Stimulated activated CD4-positive, alpha-beta T cell treated with anti-CD3 and anti-CD28 coated beads, Interleukin-1b, Interleukin-23, amount 100 ng/mL, for 48 hours (primary cell): ENCODE measurements around the gene RNF32.
"Not testable (repeated sequence)": the region's sequence is repeated elsewhere in the genome, so short reads cannot be mapped to it uniquely, and the experiment has no call there.

Experiments
- DNase-seq: peaks from one replicate; pipeline ENCODE4 v3.0.0-alpha.2; 2020

Gene RNF32

DNA sequence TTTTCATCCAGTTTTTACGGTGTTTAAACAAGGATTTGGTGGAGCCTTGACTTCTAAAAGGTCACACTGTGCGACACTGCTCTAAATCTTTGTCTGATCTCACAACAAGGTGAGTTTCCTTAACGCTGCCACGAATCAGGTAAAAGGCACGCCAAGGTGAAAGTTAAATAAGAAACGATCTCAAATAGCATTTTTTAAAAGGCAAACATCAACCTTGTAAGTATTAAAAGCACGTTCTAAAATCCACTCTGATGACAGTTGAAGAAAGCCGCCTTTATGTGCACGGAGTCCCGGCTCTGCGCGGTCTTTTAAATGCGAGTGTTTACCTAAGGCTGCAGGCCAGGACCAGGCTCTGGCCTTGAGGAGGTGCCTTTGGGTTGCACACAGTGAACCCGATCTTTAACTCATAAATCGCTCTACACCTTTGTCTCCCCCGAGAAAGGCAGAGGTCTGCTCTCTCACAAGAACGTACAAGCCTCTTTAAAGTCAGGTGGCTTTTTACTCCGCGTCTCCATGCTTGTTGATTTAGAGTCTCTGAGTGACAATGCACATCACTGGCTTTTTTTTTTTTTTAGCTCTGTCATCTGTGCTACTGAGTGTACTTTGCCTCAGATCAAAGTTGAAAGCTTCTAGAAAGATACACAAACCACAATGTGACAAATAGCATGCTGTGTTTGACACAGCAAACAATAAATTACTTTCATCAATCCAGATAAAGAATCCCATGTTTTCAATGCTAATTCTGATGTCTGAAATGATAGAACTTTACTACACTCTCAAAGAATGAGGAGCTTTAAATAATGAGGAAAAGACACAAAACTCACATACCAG, 25.9 kb upstream of the RNF32 start:
- DNase-seq = no peak

DNA sequence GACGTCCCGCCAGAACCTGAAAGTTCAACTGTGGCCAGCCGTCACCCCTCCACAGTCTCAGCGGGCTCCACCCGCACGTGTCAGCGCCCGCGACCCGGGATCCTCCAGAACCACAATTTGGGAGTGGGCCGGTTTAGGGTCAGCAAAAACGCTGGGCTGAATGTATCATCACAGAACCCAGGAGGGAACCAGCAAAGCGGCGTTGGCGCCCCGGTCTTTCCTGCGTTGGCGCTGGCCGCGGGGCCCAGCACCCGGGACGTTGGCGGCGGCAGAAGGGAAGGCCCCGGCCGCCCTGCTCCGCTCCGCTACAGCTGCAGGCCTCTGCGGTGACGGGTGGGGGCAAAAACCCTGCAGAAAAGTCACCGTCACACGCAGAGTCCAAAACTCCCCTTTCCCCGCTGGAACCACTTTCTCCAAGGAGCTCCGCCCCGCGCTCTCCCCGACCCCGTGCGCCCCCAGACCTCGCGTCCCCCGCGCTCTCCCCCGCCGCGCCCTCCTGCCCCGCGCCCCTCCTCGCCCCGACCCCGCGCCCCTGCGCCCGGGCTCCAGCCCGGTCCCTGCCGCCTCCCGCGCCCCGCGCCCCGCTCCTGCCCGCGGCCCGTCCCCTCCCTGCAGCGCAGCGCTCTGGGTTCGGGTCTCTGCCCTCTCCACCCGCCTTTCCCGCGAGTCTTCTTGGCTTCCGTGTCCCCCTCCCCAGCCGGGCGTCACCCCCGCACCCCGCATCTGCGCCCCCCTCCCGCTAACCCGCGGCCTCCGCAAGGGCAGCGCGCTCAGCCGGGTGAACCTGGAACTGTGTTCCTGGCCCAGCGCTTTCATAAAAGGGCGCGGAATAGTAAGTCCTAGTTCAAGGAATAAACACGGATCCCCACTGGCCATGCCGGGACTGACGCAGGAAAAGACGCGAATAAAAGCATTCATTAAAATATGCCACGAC, 24.0 kb upstream of the RNF32 start:
- DNase-seq = no peak

DNA sequence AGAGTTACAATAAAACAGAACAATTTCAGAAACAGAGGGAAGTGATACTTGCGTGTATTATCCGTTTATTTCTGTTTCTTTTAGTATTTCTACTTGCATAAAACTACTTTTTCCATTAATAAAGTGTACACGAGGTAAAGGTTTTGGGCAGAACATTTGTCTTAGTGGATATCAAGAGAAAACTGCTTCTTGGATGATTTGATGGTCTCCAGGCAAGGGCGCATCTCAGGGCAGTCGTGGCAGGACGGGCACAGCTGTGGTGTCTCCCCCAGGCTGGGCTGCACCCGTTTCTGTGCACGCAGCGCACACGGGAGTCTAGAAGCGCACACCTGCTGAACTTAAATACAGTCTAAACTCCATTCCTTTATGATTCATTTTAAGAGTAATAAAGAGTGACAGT, 23.4 kb upstream of the RNF32 start:
- DNase-seq = no peak

DNA sequence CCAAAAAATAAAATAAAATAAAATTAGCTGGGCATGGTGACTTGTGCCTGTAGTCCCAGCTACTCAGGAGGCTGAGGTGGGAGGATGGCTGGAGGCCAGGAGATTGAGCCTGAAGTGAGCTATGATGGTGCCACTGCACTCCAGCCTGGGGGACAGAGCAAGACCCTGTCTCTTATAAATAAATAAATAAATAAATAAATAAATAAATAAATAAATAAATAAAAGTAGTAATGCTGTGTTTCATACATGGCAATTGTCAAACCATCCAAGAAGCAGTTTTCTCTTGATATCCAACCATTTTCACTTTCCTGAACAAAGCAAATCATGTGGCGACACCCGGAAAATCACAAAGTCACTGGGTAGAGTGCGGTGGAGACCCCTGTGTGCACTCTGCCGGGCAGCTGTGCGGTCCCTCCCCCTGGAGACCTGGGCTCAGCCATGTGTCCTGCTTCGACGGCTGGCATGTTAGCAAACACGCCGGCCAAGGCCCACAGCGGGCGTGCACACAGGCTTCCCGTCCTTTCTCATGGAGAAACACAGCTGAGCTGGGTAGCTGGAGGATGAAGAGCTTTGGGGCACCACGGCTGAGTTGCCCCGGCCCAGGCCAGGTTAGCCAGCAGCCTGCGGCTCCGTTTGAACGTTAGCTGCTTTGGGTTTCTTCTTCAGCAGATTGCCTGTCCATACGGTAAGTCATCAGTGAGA, 22.3 kb upstream of the RNF32 start:
- DNase-seq = no peak

DNA sequence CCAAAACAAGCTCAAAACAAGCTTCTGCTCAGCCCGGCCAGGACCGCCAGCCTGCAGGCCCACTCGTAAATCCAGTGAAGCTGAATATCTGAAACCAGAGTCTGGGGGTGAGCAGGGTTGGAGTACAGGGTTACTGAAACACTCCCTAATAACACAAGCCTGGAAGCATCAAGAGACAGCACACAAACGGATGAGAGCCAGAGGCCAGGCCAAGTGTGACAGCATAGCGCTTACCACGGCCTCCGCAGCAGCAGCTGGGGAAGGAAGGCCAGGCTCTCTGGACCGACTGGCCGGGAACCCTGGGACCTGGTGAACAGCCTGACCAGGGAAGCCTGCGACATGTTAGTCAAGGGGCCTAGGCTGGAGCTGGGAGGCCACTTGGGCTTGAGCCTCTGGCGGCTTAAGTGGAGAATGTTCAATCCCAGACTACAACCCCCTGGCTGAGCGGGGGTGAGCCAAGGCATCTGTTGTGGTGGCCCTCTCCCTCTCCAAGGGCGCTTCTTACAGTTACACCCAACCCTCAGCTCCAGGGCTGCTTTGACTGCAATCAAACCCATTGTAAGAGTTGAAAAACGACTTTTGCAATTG, 21.7 kb upstream of the RNF32 start:
- no peak for DNase-seq

DNA sequence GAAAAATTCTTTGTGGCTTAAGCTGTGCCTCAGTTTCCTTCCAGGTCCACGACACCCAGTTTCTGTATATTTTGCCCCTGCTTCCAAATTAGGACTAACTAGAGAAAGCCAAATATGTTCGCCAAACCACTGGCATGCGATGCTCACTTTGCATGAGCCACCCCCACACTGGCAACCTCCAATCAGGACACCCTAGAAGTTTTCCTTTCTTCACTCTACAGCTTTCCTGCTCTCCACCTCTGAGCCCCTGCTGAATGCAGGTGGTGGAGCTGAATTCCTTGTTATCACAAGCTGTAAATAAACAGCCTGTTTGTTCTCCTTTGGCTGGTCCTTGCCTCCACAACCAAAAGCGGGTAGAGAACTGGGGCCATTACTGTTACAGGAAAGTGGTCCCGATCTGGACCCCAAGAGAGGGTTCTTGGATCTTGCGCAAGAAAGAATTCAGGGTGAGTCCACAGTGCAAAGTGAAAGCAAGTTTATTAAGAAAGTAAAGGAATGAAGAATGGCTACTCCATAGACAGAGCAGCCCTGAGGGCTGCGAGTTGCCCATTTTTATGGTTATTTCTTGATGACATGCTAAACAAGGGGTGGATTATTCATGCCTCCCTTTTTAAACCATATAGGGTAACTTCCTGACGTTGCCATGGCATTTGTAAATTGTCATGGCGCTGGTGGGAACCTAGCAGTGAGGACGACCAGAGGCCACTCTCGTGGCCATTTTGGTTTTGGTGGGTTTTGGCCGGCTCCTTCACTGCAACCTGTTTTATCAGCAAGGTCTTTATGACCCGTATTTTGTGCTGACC, 20.9 kb upstream of the RNF32 start:
- not testable (repeated sequence) for DNase-seq

DNA sequence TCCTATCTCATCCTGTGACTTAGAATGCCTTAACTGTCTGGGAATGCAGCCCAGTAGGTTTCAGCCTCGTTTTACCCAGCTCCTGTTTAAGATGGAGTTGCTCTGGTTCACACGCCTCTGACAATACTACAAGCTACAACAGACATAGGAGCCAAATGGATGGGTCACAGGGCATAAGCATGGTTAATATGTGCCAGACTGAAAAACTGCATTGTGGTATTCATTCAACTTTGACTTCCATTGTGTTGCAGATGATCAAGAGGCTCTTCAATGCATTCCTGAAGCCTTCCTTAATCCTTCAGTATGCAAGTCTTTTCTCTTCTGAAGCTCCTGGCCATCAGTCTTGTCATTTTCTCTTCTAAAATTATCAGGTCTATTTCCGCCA, 20.3 kb upstream of the RNF32 start:
- DNase-seq = no peak

DNA sequence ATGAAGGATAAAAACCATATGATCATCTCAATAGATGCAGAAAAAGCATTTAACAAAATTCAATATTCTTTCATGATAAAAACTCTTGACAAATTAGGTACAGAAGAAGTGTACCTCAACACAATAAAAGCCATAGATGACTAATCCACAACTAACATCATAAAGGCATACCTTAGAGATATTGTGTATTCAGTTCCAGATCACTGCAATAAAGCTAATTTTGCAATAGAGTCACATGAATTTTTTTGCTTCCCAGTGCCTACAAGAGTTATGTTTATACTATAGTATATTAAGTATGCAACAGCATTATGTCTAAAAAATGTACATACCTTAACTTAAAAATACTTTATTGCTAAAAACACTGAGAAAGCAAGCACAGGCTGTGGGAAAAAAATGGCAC, 18.9 kb upstream of the RNF32 start:
- DNase-seq = no peak

DNA sequence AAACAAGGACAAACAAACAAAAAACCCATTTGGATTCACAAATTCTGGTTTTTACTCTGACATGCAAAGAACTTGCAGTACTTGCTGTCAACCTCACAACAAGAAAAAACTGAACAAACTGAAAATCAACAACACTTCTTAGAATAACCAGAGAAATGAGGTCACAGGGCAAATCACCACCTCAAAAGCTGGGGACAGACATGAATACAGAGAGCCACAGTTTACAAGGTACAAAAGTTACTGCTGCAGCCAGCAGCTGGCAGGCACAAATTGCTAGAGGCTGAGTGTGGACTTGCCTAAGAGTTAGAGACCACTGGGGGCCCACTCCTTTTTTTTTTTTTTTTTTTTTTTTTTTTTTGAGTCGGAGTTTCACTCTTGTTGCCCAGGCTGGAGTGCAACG, 15.0 kb upstream of the RNF32 start:
- no peak for DNase-seq

DNA sequence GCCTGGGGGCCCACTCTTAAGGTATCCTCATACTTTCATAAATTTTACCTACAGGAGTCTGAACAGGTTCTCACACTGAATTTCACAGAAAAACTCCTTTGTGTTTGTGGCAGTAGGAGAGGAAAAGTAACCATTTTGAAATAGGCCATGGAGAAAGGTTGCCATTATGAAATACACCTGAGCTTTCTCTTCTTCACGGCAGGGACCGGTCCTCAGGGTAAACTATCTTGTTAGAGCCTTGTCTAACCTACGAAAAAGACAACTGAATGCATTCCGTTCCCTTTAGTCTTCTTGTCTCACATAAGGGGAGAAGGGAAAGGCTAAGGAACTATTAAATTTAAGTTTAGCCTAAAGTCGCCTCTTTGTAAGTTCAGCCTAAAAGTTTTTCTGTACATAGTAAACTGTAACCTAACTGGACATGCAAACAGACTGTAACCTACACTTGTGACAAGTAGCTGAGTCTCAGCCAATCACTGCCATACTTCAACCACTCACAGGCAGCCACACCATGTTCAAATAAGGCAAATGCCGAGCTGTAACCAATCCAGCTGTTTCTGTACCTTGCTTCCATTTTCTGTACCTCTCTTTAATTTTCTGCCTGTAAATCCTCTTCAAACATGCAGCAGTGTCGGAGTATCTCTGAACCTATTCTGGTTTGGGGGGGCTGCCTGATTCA, 14.2 kb upstream of the RNF32 start:
- DNase-seq = no peak

DNA sequence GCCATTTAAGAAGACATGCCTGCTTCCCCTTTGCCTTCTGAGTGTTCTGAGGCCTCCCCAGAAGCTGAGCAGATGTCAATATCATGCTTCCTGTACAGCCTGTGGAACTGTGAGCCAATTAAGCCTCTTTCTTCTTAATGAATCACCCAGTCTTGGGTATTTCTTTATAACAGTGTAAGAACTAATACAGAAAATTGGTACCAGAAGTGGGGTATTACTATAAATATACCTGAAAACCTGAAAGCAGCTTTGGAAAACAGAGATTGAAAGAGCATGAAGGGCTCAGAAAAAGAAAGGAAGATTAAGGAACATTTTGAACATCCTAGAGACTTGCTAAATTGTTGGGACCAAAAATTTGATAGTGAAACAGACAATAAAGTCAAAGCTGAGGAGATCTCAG, 12.0 kb upstream of the RNF32 start:
- no peak for DNase-seq

DNA sequence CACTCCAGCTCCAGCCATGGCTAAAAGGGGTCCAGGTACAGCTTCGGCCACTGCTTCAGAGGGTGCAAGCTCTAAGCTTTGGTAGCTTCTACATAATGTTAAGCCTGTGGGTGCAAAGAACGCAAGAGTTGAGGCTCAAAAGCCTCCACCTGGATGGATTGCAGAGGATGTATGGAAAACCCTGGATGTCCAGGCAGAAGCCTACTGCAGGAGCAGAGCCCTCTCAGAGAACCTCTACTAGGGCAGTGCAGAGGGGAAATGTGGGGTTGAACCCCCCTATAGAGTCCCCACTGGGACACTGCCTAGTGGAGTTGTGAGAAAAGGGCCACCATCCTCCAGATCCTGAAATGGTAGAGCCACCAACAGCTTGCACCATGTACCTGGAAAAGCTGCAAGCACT, 10.7 kb upstream of the RNF32 start:
- no peak for DNase-seq

DNA sequence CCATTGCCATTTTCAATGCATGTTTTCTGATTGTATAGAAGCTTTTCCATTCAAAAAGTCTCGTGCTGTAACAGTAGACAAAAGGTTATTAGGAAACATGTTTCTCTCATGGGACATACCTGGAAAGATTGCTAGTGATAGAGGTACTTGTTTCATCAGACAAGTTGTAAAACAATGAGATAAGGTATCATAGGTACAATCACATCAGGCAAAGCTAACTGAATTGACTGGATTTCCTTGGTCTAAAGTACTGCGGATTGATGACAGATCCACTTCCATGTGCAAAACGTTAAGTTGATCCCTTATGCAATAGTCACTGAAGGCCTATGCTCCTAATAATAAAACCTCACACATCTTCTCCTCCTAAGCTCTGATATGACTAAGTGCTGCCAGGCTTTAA, 6.5 kb upstream of the RNF32 start:
- DNase-seq = no peak

DNA sequence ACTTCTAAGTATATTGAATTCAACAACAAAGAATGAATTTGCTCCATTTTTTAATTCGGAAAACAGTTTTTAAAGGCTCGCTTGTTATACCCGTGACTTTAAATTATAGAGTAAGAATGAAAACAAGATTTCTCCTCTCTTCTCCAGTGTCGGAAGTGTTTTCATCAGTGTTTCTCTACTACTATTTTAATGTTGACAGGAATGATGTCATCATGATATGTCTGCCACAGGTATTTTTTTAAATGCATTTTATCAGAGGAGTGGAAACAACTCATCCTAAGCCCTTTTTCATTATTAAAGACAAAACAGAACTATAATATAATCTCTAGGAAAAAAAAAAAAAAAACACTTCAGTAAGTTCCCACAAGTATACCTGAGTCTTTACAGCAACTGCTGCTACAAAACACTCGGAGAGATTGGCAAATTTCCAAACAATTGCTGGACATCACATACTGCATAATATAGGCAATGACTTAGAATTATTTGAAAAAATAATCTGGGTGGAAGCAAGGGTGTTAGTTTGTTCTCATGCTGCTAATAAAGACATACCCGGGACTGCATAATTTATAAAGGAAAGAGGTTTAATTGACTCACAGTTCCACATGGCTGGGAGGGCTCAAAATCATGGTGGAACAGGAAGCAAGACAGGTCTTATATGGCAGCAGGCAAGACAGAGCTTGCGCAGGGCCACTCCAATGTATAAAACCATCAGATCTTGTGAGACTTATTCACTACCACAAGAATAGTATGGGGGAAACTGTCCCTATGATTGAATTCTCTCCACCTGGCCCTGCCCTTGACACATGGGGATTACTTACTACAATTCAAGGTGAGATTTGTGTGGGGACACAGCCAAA, 4.8 kb upstream of the RNF32 start:
- no peak for DNase-seq

DNA sequence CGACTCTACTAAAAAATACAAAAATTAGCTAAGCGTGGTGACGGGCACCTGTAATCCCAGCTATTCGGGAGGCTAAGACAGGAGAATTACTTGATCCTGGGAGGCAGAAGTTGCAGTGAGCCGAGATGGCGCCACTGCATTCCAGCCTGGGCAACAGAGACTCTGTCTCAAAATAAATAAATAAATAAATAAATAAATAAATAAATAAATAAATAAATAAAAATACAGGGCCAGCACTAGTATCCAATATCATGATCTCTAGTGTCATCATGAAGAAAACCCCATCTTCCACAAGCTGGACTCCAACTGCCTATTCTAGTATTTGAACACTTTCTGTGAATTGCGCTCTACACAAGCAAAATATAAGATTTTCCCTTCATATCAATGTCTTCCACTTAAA, 3.5 kb upstream of the RNF32 start:
- not testable (repeated sequence) for DNase-seq

DNA sequence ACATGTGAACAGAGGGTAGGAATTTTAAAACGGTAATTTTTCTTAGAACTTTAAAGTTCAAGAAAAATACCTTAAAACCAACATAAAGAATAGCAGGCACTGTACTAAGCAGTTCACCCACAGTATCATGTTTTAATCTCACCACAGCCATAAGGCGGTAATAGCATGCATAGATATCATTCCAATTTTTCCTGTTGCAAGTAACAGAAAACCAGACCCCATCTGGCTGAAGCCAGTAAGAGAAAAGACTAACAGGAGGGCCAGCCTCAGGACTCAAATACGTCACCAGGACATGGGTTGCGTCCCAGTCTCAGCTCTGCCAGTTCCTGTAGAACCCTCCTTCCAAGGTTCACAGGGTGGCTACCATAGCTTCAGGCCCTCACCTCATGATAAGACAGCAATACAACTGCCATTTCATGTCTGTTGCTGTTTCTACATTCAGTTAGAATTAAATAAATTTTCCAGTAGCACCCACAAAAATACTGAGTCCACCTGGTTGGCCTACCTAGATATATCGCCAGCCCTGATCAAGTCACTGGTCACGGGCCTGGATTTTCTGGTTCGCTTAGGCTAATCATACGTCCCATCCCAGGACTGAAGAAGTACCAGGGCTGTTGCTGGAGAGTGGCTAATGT, 2.0 kb upstream of the RNF32 start:
- no peak for DNase-seq

DNA sequence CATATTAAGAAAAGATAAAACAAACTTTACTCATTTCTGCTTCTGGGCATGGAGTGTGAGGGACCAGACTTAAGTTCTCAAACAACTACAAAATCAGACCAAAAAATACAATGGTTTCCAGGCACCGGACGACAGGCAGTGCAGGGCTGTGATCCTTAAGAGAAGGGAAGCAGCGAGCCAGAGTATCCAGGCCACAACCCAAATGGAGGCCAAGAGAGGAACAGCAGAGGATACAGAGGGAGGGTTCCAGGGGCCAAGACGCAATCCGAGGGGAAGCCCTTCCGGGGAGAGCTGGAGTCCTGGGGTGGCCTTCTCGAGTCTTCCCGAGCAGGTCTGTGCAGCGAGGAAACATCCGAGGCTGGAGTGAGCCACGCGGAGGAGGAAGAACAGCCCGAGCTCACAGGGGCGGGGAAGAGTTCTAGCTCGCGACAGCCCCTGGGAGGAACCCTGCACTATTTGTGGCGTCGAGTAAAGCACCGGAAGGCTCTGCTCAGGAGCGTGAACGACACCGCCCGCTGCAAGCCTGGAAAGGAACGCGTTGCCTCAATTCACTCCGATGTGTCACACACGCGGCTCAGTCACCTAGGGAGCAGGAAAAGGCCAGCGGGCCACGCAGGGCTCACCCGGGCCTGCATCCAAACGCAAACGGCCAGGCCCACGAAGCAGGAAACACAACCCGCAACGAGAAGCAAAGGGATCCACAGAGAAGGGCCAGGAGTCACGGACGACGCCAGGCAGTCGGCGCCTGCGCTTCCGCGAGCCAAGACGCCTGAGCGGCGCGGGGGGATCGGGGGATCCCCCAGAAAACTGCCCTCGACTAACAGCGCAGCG, 933 bp upstream of the RNF32 start:
- DNase-seq = peak; percentile 6

DNA sequence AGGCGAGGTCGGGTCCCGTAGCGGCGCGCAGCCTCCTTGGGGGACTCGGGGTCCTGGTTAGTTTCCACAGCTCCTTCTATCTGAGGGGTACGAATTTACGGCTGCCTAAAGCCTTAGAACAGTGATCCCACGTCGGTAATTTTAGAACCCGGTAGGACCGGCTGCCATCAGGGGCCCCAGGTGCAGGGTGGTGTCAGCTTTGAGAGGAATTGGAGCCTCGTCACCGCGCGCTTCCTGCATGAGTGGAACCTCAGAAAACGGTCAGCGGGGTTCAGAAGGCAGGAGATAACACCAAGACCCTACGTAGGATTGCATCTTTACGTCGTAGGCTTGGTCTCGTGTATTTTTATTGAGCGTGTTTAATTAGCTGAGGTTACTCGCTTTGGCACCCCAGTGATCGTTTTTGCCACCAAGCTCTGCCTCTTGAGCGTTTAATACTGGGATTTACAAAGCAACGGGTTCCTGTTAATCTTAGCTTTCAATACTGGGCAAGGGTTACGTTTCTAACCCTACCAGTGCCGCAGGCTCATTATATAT, 443 bp downstream of the RNF32 start:
- DNase-seq = peak; percentile 74
